HFF-Myc (cell line): ENCODE measurements around the gene ALOX15B.
A peak's percentile ranks its signal among the peaks of the same experiment; 100 is the strongest.

Experiments
- DNase-seq: peaks from one replicate; pipeline ENCODE4 v3.0.0-alpha.2; 2011; ENCODE audit warnings: low read depth; ENCODE audit errors: extremely low read depth
- H3K4me3 ChIP-seq: replicated peaks from 2 replicates; pipeline ENCODE4 v1.5.1; 2011; ENCODE audit warnings: low read depth, mild to moderate bottlenecking, control low read depth, low read length
- CTCF ChIP-seq: IDR thresholded peaks from 2 replicates; pipeline ENCODE4 v1.5.1; 2012; ENCODE audit warnings: mild to moderate bottlenecking, low read depth, low read length, control low read depth; ENCODE audit errors: missing control alignments

Gene ALOX15B

GRCh38 chr17:8014558-8014850 lies 24.4 kb upstream of the ALOX15B start:
- DNase-seq = no peak
- TF ChIP-seq CTCF = no peak
- H3K4me3 ChIP-seq = no peak overlapping the region

GRCh38 chr17:8015236-8015956 lies 23.5 kb upstream of the ALOX15B start:
- no peak for DNase-seq
- H3K4me3 ChIP-seq = no peak overlapping the region

GRCh38 chr17:8015957-8016631 lies 22.8 kb upstream of the ALOX15B start:
- DNase-seq = no peak
- H3K4me3 ChIP-seq = peak overlapping the region; percentile 18
- no peak for TF ChIP-seq CTCF

More at GRCh38 chr17:8015236-8015956, 23.5 kb upstream of the ALOX15B start:
- TF ChIP-seq CTCF = no peak

GRCh38 chr17:8016632-8017424 lies 22.0 kb upstream of the ALOX15B start:
- TF ChIP-seq CTCF = peak; percentile 57
- peak overlapping the region; percentile 18; the same call in 1 of the 2 replicates for H3K4me3 ChIP-seq
- no peak for DNase-seq

GRCh38 chr17:8018436-8018835 lies 20.4 kb upstream of the ALOX15B start:
- DNase-seq = no peak
- no peak for TF ChIP-seq CTCF
- no peak overlapping the region for H3K4me3 ChIP-seq

- H3K4me3 ChIP-seq = no peak overlapping the region
- TF ChIP-seq CTCF = no peak
- DNase-seq = no peak
Observed at GRCh38 chr17:8019166-8019565, 19.7 kb upstream of the ALOX15B start.
